HG03342 (cell line): ENCODE data around the gene ACTR2.
"Not testable (repeated sequence)": the region's sequence is repeated elsewhere in the genome, so short reads cannot be mapped to it uniquely, and the experiment has no call there.

Experiments
- ATAC-seq: cut with Tn5 transposase; IDR thresholded peaks from one replicate; pipeline ENCODE4 v1.9.1; 2021; ENCODE audit warnings: mild to moderate bottlenecking, moderate library complexity; ENCODE audit not compliant: unreplicated experiment

The ACTR2 gene

GRCh38 chr2:65227456-65228262, at the start of gene ACTR2:
Gene ACTR2 (plus strand): TSS chr2:65227831. CDS start chr2:65227910, 79 bp downstream.
- peak; percentile 91 for ATAC-seq

- no peak for ATAC-seq
Observed at GRCh38 chr2:65182570-65182969, 45.1 kb upstream of the ACTR2 start.

GRCh38 chr2:65183406-65183805, 44.2 kb upstream of the ACTR2 start:
- ATAC-seq, result not testable (repeated sequence)

GRCh38 chr2:65185012-65185411, 42.6 kb upstream of the ACTR2 start:
- no peak for ATAC-seq

DNA sequence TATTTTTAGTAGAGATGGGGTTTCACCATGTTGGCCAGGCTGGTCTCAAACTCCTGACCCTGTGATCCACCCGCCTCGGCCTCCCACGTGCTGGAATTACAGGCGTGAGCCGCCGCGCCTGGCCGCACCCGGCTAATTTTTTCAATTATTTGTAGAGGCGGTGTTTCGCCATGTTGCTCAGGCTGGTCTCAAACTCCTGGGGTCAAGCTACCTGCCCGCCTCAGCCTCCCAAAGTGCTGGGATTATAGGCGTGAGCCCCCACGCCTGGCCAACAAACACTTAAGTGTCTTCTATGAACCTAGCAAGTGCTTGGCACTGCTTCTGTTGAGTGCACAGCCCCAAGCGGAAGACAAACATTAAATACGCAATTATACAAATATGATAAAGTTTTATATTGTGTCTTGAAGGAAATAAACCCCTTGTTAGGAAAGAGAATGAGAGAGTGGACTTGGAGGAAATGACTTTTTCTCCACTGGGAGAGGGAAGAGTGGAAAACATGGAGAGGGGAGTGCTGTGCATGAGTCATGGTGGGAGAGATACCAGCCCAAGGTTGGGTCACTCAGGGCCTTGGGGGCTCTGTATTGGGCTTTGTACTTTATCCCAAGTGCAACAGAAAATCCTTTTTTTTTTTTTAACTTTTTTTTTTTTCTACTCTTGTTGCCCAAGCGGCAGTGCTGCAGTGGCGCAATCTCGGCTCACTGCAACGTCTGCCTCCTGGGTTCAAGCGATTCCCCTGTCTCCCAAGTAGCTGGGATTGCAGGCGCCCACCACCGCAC, 41.4 kb upstream of the ACTR2 start:
- ATAC-seq, result no peak

- peak; percentile 87 for ATAC-seq
Observed at GRCh38 chr2:65186872-65187851, 40.5 kb upstream of the ACTR2 start.

- ATAC-seq, result no peak
Observed at GRCh38 chr2:65193446-65193845, 34.2 kb upstream of the ACTR2 start.

GRCh38 chr2:65198737-65199136, 28.9 kb upstream of the ACTR2 start:
- ATAC-seq, result no peak

DNA sequence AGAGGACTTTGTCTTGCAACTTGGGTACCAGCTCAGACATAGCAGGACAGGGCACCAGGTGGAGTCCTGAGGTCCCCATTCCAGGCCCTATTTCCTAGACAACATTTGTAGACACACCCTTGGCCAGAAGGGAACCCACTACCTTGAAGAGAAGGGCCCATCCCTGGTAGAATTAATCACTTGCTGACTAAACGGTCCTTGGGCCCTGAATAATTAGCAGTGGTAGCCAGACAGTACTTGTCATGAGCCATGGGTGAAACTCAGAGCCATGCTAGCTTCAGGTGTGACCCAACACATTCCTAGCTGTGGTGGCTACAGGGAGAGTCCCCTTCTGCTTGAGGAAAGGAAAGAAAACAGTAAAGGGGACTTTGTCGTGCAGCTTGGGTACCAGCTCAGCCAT, 28.5 kb upstream of the ACTR2 start:
- no peak for ATAC-seq

DNA sequence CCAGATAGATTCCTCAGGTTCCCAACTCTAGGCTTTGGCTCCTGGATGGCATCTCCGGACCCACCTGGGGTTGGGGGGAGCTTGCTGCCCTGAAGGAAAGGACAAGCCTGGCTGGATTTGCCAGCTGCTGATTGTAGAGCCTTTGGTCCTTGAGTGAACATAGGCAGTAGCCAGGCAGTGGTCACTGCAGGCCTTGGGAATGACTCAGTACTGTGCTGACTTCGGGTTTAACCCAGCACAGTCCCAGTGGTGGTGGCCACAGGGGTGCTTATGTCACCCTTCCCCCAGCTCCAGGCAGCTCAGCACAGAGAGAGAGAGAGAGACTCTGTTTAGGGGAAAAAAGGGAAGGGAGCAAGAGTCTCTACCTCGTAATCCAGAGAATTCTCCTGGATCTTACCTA, 27.7 kb upstream of the ACTR2 start:
- ATAC-seq, result no peak

DNA sequence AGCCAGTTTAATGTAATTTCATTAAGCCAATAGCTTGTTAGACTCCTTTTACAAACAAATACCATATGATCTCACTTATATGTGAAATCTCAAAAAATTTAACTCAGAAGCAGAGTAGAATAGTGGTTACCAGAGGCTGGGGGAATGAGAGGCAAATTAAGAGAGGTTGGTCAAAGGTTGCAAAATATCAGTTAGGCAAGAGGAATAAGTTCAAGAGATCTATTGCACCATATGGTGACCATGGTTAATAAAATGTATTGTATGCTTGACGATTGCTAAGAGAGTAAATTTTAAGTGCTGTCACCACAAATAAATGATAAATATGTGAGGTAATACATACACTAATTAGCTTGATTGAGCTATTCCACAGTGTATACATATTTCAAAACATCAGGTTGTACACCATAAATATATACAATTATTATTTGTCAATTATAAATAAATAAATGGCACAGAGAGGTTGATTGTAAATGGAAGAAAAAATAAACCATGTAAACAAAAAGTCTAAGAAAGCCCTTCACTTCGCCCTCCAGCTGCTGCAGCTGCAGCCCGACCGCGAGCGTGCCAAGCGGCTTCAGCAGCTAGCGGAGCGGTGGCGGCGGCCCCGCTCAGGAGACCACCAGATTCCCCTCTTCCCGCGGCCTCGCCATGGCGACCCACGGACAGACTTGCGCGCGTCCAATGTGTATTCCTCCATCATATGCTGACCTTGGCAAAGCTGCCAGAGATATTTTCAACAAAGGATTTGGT, 23.0 kb upstream of the ACTR2 start:
- no peak for ATAC-seq

- no peak for ATAC-seq
Observed at GRCh38 chr2:65212115-65212514, 15.5 kb upstream of the ACTR2 start.

GRCh38 chr2:65212619-65213018, 15.0 kb upstream of the ACTR2 start:
- ATAC-seq, result no peak

DNA sequence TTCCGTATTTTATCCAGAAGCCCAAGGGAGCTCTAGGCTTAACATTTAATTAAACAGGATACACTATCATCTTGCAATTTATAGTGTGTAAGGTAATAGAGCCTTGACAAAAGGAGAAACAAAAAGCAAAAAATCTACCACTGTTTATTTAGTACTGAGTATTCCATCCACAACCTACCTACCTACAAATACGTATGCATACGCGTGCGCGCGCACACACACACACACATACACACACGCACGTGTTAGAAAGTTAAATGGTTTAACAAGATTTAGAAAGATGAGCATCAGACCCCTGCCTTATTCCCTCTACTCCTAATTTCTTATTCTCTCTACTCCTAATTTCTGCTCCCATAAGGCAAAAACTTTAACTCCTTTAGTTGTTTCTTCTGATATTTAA, 14.6 kb upstream of the ACTR2 start:
- ATAC-seq, result no peak

- ATAC-seq, result no peak
Observed at GRCh38 chr2:65214361-65214760, 13.3 kb upstream of the ACTR2 start.

DNA sequence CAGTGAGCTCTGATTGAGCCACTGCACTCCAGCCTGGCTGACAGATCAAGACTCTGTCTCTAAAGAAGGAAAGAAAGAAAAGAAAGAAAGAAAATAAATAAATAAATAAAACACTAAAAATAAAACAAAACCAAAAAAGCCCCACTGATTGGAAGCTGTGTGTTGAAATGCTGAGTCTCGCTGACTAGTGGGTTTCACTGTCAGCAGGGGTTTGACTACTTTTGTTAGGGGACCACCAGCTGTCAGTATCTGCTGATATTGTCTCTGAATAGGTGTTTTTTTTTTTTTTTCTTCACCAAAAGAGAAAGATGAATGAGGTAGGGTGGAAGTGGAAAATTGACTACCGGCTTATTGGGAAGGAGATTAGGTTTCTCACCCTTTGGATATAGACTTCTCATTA, 12.8 kb upstream of the ACTR2 start:
- no peak for ATAC-seq

GRCh38 chr2:65215946-65216345, 11.7 kb upstream of the ACTR2 start:
- no peak for ATAC-seq

GRCh38 chr2:65220432-65221131, 7.0 kb upstream of the ACTR2 start:
- no peak for ATAC-seq

DNA sequence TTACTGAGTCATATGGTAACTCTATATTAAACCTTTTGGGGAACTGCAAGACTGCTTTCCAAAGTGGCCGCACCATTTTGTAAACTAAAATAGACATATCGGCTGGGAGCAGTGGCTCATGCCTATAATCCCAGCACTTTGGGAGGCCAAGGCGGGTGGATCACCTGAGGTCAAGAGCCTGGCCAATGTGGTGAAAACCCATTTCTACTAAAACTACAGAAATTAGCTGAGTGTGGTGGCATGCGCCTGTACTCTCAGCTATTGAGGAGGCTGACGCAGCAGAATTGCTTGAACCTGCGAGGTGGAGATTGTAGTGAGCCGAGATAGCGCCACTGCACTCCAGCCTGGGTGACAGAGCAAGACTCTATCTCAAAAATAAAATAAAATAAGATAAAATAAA, 6.4 kb upstream of the ACTR2 start:
- not testable (repeated sequence) for ATAC-seq

DNA sequence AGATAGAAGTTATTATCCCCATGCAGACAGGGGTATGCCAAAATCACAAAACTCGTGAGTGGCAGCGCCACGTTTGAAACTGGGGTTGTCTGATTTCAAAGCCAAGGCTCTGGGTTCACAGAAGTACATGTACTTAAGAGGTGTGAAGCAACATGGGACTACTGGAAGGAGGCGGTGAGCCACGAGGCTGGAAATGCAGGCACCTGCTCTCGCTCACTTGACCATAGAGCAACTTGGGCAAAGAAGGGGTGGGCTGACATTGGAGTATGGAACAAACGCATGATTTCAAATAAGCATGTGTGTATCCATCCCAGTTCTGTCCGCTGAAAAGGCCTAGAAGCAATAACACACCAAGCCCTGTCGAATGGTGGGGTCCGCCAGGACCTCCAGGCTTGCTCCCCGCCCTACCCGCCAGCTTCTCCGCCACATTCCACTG, 593 bp upstream of the ACTR2 start:
- ATAC-seq, result peak; percentile 12
